Measurements from ENCODE around the gene CEP131. TPM values are rescaled to one million over a fixed set of nuclear protein-coding genes. Genes with fewer than 3 reads are reported as not detected.

Gene CEP131
- total and polyA plus RNA-seq, 7 donors = 3.7 to 8.6 (median 4.9) TPM

GRCh38 chr17:81152288-81152828 lies 70.4 kb downstream of the CEP131 start:
- no peak for TF ChIP-seq CTCF (IDR thresholded peaks at IDR 0.05)
- no peak overlapping the region for H3K27ac ChIP-seq
- WGBS, 3 donors = 81 to 89% (median 87%) methylated on average over 8 of the region's 8 CpGs
- peaks cover 0 to 6% (median 3%) of the 10 kb centered on the region in 3 donors for H3K27me3 ChIP-seq (ENCODE audit: insufficient read depth in 3 of 3, low read length in 2 of 3)
- no peaks in the 10 kb centered on the region for H3K9me3 ChIP-seq
- H3K4me3 ChIP-seq = no peak overlapping the region
- no peaks in the 10 kb centered on the region for H3K36me3 ChIP-seq (ENCODE audit: insufficient read depth in 1 of 2, low read depth in 1 of 2)
- intact Hi-C loops (cut with DNase I) = no loop called here
- DNase-seq = peak in 1 of 2 donors; percentile 14
- H3K4me1 ChIP-seq = no peaks in the 10 kb centered on the region
- ATAC-seq = no peak

- 65 to 84% (median 74%) methylated on average over 12 to 13 of the region's 13 CpGs for WGBS, 3 donors
- no peak overlapping the region for H3K27ac ChIP-seq
- DNase-seq = no peak
Measured at GRCh38 chr17:81151278-81151677, 71.5 kb downstream of the CEP131 start.

GRCh38 chr17:81150377-81151077 lies 72.2 kb downstream of the CEP131 start:
- intact Hi-C loops (cut with DNase I) = no loop called here
- no peaks in the 10 kb centered on the region for H3K36me3 ChIP-seq (ENCODE audit: insufficient read depth in 1 of 2, low read depth in 1 of 2)
- no peak overlapping the region for H3K4me3 ChIP-seq
- TF ChIP-seq CTCF (IDR thresholded peaks at IDR 0.05) = no peak
- ATAC-seq = peak in 1 of 4 donors; percentile 37
- no peak overlapping the region for H3K27ac ChIP-seq
- H3K9me3 ChIP-seq = no peaks in the 10 kb centered on the region
- DNase-seq = no peak
- peaks cover 0 to 6% (median 3%) of the 10 kb centered on the region in 3 donors for H3K27me3 ChIP-seq (ENCODE audit: insufficient read depth in 3 of 3, low read length in 2 of 3)
- H3K4me1 ChIP-seq = no peaks in the 10 kb centered on the region
- 66 to 67% (median 66%) methylated on average over 14 of the region's 14 CpGs for WGBS, 3 donors

More at GRCh38 chr17:81151278-81151677, 71.5 kb downstream of the CEP131 start:
- intact Hi-C loops (cut with DNase I) = no loop called here
- TF ChIP-seq CTCF (IDR thresholded peaks at IDR 0.05) = no peak
- H3K27me3 ChIP-seq (ENCODE audit: insufficient read depth in 3 of 3, low read length in 2 of 3) = peaks cover 0 to 6% (median 3%) of the 10 kb centered on the region in 3 donors
- no peaks in the 10 kb centered on the region for H3K4me1 ChIP-seq
- H3K36me3 ChIP-seq (ENCODE audit: insufficient read depth in 1 of 2, low read depth in 1 of 2) = no peaks in the 10 kb centered on the region
- no peak overlapping the region for H3K4me3 ChIP-seq
- no peak for ATAC-seq
- no peaks in the 10 kb centered on the region for H3K9me3 ChIP-seq

- TF ChIP-seq CTCF (IDR thresholded peaks at IDR 0.05) = no peak
- peaks cover 0 to 6% (median 3%) of the 10 kb centered on the region in 3 donors for H3K27me3 ChIP-seq (ENCODE audit: insufficient read depth in 3 of 3, low read length in 2 of 3)
- DNase-seq (no peak), ATAC-seq (no peak)
- H3K27ac ChIP-seq = no peak overlapping the region
- 79 to 81% (median 80%) methylated on average over 11 to 14 of the region's 14 CpGs for WGBS, 3 donors
- no peaks in the 10 kb centered on the region for H3K4me1 ChIP-seq
- intact Hi-C loops (cut with DNase I) = loop anchor here in 1 of 2 donors (10.0 kb wide), 1 partner anchor 386 kb away; no protein-coding TSS in a partner anchor
- no peaks in the 10 kb centered on the region for H3K36me3 ChIP-seq (ENCODE audit: insufficient read depth in 1 of 2, low read depth in 1 of 2)
- no peak overlapping the region for H3K4me3 ChIP-seq
- no peaks in the 10 kb centered on the region for H3K9me3 ChIP-seq
Measured at GRCh38 chr17:81148986-81149533, 73.7 kb downstream of the CEP131 start.
